AG10803 (cell line): ENCODE data around the gene SCAPER.
A peak's percentile ranks its signal among the peaks of the same experiment; 100 is the strongest.

ENCODE experiments used
- DNase-seq: peaks from one replicate; pipeline ENCODE4 v3.0.0; 2010; ENCODE audit warnings: low read depth
- H3K4me3 ChIP-seq: 2 replicates; pipeline ENCODE4 v1.5.1; 2011; ENCODE audit warnings: mild to moderate bottlenecking, low read length, control low read depth
- TF ChIP-seq, protein P1 (sequence below): conservative IDR thresholded peaks from 2 replicates; pipeline ENCODE4 v1.5.1; 2011; ENCODE audit warnings: mild to moderate bottlenecking, low read length, control low read depth, inconsistent platforms

The SCAPER gene

DNA sequence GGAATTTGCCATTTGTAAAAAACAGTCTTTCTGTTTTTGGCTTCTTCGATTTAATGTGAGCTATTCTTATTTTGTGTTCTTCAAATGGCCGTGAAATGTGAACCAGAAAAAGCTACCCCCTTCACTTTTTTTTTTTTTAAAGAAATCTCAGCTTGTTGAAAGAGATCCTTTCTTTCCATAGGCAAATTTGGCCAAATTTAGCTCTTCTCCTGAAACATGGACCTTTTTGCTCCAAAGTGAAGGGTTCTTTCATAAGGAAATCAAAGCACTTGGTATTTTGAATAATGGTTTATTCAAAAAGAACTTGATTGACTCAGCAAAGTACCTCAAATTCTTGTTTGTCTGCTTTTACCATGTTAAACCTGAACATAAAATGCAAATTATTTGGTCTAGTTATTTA lies 36.5 kb upstream of the SCAPER start:
- no peak for DNase-seq

DNA sequence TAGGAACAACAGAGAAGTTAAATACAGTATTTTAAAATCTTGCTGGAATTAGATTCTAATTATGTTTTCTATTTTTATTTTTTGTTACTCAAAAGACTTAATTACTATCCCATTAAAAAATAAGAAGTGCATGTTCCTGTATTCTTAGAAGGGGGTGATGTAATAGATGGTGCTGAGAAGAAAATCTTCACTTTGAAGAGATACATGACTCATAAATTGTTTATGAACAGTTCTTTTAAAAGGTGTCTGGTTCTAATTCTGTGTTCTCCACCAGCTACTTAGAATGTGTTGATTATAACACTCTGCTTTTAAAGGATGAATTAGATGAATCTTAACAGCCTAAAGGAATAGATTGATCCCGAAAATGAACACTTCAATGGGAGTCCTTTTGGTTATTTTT lies 34.6 kb upstream of the SCAPER start:
- DNase-seq: peak; percentile 50
- TF ChIP-seq, protein P1, sequence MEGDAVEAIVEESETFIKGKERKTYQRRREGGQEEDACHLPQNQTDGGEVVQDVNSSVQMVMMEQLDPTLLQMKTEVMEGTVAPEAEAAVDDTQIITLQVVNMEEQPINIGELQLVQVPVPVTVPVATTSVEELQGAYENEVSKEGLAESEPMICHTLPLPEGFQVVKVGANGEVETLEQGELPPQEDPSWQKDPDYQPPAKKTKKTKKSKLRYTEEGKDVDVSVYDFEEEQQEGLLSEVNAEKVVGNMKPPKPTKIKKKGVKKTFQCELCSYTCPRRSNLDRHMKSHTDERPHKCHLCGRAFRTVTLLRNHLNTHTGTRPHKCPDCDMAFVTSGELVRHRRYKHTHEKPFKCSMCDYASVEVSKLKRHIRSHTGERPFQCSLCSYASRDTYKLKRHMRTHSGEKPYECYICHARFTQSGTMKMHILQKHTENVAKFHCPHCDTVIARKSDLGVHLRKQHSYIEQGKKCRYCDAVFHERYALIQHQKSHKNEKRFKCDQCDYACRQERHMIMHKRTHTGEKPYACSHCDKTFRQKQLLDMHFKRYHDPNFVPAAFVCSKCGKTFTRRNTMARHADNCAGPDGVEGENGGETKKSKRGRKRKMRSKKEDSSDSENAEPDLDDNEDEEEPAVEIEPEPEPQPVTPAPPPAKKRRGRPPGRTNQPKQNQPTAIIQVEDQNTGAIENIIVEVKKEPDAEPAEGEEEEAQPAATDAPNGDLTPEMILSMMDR: no peak

More for the DNA sequence above, 36.5 kb upstream of the SCAPER start:
- no peak overlapping the region for H3K4me3 ChIP-seq
- TF ChIP-seq, protein P1: no peak

DNA sequence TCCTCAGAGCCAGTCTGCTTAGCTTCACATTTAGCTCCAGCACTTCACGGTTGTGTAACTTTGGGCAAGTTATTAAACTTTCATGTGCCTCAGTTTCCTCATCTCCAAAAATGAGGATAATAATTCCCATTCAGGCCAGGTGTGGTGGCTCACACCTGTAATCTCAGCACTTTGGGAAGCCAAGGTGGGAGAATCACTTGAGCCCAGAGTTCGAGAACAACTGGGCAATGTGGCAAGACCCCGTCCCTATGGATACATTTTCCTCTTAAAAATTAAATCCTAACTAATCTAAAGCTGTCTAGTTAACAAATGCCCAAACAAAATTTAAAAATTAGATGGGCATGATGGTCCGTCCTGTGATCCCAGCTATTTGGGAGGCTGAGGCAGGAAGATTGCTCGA lies 33.6 kb upstream of the SCAPER start:
- TF ChIP-seq, protein P1: no peak
- no peak overlapping the region for H3K4me3 ChIP-seq
- no peak for DNase-seq

More for the DNA sequence above, 34.6 kb upstream of the SCAPER start:
- no peak overlapping the region for H3K4me3 ChIP-seq

DNA sequence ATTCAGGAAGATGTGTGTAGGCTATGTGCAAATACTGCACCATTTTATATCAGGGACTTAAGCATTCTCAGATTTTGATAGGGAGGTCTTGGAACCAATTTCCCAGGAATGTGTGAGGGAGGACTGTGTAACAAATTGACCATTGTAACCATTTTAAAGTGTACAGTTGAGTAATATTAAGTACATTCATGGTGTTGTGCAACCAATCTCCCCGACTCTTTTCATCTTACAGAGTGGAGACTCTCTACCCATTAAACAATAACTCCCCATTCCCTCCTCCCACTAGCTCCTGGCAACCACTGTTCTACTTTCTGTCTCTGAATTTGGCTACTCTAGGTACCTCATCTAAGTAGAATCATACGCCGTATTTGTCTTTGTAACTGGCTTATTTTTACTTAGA lies 31.5 kb upstream of the SCAPER start:
- no peak overlapping the region for H3K4me3 ChIP-seq
- DNase-seq: no peak
- TF ChIP-seq, protein P1: no peak

GRCh38 chr15:76935620-76936019 lies 30.5 kb upstream of the SCAPER start:
- TF ChIP-seq, protein P1: no peak

DNA sequence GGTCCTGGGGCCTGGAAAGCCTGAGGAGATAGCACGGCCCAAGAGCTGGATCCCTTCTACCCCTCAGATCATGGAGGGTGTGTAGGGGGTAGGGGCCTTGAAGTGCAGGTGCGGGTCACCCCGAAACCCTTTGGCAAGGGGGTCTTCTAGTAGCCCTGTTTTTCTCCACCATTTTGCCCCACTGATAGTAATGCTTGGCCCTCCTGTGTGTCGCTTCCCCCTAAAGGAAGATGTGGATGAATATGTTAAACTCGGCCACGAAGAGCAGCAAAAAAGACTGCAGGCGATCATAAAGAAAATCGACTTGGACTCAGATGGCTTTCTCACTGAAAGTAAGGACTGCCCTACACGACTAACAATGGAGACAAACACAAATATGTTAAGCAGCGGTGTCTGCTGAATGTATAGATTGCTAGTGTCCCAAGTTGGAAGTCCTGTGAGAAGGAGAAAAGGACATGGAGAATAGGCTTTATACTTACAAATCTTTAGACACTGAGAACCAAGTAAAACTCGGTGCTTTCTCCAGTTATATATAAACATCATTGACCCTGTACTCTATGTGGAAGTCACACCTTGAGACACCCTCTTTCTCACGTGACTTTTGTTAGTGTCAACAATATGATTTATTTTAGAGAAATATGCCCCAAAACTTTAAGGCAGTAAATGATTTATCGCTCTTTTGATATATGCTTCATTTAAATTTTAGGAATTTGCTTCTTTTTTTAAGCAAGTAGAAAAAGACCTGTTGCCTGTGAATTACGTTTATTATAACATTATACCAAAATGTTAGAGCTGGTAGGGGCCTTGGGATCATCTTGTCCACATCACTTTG lies 27.2 kb upstream of the SCAPER start:
- TF ChIP-seq, protein P1: no peak
- DNase-seq: no peak
- peak overlapping the region; percentile 81 for H3K4me3 ChIP-seq

More at GRCh38 chr15:76935620-76936019, 30.5 kb upstream of the SCAPER start:
- DNase-seq: no peak
- H3K4me3 ChIP-seq: no peak overlapping the region

DNA sequence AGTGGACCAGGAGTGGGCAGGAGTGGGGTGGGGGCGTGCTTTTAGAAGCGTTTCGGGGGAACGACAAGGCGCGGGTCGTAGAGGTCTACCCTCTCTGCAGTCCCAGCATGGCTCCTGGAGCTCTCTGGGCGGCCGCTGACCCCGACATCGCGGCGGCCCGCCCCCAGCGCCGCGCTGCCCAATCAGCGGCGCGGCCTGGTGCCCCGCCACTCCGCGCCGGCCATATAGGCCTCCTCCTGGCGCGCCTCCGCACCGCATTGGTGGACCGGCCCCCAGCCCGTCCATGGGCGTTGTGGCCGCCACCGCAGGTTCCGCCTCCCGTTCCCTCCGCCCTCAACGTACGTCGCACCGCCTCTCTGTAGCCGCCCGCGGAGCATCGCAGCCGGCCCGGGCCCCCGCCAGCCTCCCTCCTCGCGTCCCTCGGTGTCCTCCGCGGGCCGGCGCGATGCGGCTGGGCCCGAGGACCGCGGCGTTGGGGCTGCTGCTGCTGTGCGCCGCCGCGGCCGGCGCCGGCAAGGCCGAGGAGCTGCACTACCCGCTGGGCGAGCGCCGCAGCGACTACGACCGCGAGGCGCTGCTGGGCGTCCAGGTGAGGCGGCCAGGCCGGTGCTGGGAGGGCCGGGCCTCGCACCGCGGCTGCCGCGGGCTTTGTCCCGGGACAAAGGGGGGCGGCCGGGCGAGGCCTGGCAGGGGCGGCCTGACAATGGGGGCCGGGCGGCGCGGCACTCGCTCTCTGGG lies 26.4 kb upstream of the SCAPER start, which contains the start of gene RCN2:
RCN2 (plus strand) TSS at position 353 of the 738 bp plus-strand sequence; CDS start at position 446, 93 bp downstream.
- peak; percentile 94 for DNase-seq
- TF ChIP-seq, protein P1: no peak
- peak within 1 kb of the TSS; percentile 81 for H3K4me3 ChIP-seq
